GM12878 (cell line): ENCODE results near the gene NCOA6. TPM values are rescaled to one million over a fixed set of nuclear protein-coding genes. Genes with fewer than 3 reads are reported as not detected.
A peak's percentile ranks its signal among the peaks of the same experiment; 100 is the strongest.

ENCODE experiments used
- BCLAF1 ChIP-seq: fragments of 450-650 bp; IDR thresholded peaks from 2 replicates; pipeline ENCODE4 v1.6.1; 2017; ENCODE audit warnings: antibody characterized with exemption, mild to moderate bottlenecking, moderate library complexity
- BMI1 ChIP-seq: fragments of 450-650 bp; IDR thresholded peaks from 2 replicates; pipeline ENCODE4 v1.6.1; 2016; ENCODE audit warnings: mild to moderate bottlenecking, moderate library complexity, borderline replicate concordance
- ELK1 ChIP-seq: IDR thresholded peaks from 2 replicates; pipeline ENCODE4 v1.6.1; 2012; ENCODE audit warnings: low read depth, low read length, improper control_type of control experiment
- FOS ChIP-seq: IDR thresholded peaks from 3 replicates; pipeline ENCODE4 v1.6.1; 2011; ENCODE audit warnings: borderline replicate concordance; ENCODE audit not compliant: insufficient read length; ENCODE audit errors: extremely low read depth
- HCFC1 ChIP-seq: fragments of 150-350 bp; IDR thresholded peaks from 2 replicates; pipeline ENCODE4 v1.6.1; 2014; ENCODE audit warnings: low read length
- IKZF1 ChIP-seq: fragments of 450-650 bp; conservative IDR thresholded peaks from 2 replicates; pipeline ENCODE4 v1.6.1; 2017; ENCODE audit warnings: antibody characterized with exemption, mild to moderate bottlenecking
- JUNB ChIP-seq: IDR thresholded peaks from 2 replicates; pipeline ENCODE4 v1.6.1; 2016; ENCODE audit warnings: antibody characterized with exemption, mild to moderate bottlenecking
- MTA2 ChIP-seq: fragments of 450-650 bp; IDR thresholded peaks from 2 replicates; pipeline ENCODE4 v1.6.1; 2016; ENCODE audit warnings: low read depth, mild to moderate bottlenecking, moderate library complexity
- NFIC ChIP-seq: IDR thresholded peaks from 2 replicates; pipeline ENCODE4 v1.6.1; 2012; ENCODE audit warnings: low read depth, mild to moderate bottlenecking, inconsistent platforms, low read length, moderate library complexity
- POU2F2 ChIP-seq: IDR thresholded peaks from 3 replicates; pipeline ENCODE4 v1.6.1; 2011; ENCODE audit warnings: low read depth, mild to moderate bottlenecking, low read length, borderline replicate concordance
- RFX5 ChIP-seq: IDR thresholded peaks from 2 replicates; pipeline ENCODE4 v1.6.1; 2011; ENCODE audit warnings: low read depth, low read length, improper control_type of control experiment
- SRF ChIP-seq, 2 experiments: IDR thresholded peaks; 2 replicates each; pipeline ENCODE4 v1.6.1; 2011; ENCODE audit warnings: low read depth in 2 of 2, low read length in 2 of 2, mild to moderate bottlenecking in 1 of 2, moderate library complexity in 1 of 2
- STAT3 ChIP-seq: IDR thresholded peaks from 2 replicates; pipeline ENCODE4 v1.6.1; 2011; ENCODE audit warnings: low read depth, low read length, improper control_type of control experiment
- ZNF207 ChIP-seq: fragments of 450-650 bp; IDR thresholded peaks from 2 replicates; pipeline ENCODE4 v1.6.1; 2014; ENCODE audit warnings: antibody characterized with exemption, mild to moderate bottlenecking, borderline replicate concordance
- polyA plus RNA-seq, 11 experiments: library from polyadenylated mRNA; depleted of rRNA in 4 of 11; unstranded in 6 of 11; stranded (reverse) in 5 of 11; fragments of >200 nt; fragmentation: Nextera tagmentation in 4 of 11; fragmentation: Illumina TruSeq in 1 of 11; extraction: Ambion mirVana in 4 of 11; extraction: Trizol in 1 of 11; gene quantifications; 1 replicate in 1 of 11; 2 replicates in 10 of 11; pipeline versions ENCODE4 v1.2.1 to v1.2.3, GENCODE V29; 2011 to 2016; ENCODE audit warnings: inconsistent platforms in 2 of 11, missing spikeins in 2 of 11, low read depth in 1 of 11
- total RNA-seq, 4 experiments: library from RNA; depleted of rRNA in 3 of 4; stranded (reverse); fragments of >200 nt in 3 of 4; fragmentation: Illumina TruSeq in 1 of 4; extraction: Trizol in 1 of 4; gene quantifications; 2 replicates each; pipeline versions ENCODE4 v1.2.1 to v1.2.3, GENCODE V29; 2013 to 2021
- TF ChIP-seq, protein P1 (sequence below): IDR thresholded peaks from 2 replicates; pipeline ENCODE4 v1.6.1; 2012; ENCODE audit warnings: mild to moderate bottlenecking, low read depth, low read length
- TF ChIP-seq, protein P2 (sequence below): IDR thresholded peaks from 2 replicates; pipeline ENCODE4 v1.6.1; 2011; ENCODE audit warnings: low read depth, mild to moderate bottlenecking, low read length, moderate library complexity, borderline replicate concordance; ENCODE audit errors: extremely low read depth
- TF ChIP-seq, protein P3 (sequence below): fragments of 450-650 bp; IDR thresholded peaks from 2 replicates; pipeline ENCODE4 v1.6.1; 2017; ENCODE audit warnings: mild to moderate bottlenecking, moderate library complexity

The NCOA6 gene
- total and polyA plus RNA-seq, 10 of the 15 experiments (the other 5 are each of a cell fraction or from before 2014, with no cell fraction given) = 6.1 to 20.6 (median 12.6) TPM

GRCh38 chr20:34676642-34677373, 148.6 kb downstream of the NCOA6 start, which contains the start of gene PIGU (continued):
- TF ChIP-seq ELK1 (no peak), JUNB (no peak), BCLAF1 (no peak), STAT3 (no peak), FOS (no peak), BMI1 (no peak), ZNF207 (peak; percentile 82; the same call in 1 of the 2 replicates), NFIC (no peak), POU2F2 (peak; percentile 65; the same call in 1 of the 3 replicates), RFX5 (no peak), IKZF1 (peak; percentile 98), MTA2 (no peak), HCFC1 (peak; percentile 99), SRF (IDR thresholded peaks at IDR 0.05; ENCODE audit: low read depth in 2 of 2, low read length in 2 of 2) (peak in 1 of 2 experiments; percentile 88; a peak in 3 of 4 replicates)
- TF ChIP-seq, protein P1, sequence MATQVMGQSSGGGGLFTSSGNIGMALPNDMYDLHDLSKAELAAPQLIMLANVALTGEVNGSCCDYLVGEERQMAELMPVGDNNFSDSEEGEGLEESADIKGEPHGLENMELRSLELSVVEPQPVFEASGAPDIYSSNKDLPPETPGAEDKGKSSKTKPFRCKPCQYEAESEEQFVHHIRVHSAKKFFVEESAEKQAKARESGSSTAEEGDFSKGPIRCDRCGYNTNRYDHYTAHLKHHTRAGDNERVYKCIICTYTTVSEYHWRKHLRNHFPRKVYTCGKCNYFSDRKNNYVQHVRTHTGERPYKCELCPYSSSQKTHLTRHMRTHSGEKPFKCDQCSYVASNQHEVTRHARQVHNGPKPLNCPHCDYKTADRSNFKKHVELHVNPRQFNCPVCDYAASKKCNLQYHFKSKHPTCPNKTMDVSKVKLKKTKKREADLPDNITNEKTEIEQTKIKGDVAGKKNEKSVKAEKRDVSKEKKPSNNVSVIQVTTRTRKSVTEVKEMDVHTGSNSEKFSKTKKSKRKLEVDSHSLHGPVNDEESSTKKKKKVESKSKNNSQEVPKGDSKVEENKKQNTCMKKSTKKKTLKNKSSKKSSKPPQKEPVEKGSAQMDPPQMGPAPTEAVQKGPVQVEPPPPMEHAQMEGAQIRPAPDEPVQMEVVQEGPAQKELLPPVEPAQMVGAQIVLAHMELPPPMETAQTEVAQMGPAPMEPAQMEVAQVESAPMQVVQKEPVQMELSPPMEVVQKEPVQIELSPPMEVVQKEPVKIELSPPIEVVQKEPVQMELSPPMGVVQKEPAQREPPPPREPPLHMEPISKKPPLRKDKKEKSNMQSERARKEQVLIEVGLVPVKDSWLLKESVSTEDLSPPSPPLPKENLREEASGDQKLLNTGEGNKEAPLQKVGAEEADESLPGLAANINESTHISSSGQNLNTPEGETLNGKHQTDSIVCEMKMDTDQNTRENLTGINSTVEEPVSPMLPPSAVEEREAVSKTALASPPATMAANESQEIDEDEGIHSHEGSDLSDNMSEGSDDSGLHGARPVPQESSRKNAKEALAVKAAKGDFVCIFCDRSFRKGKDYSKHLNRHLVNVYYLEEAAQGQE = no peak
- TF ChIP-seq, protein P2, sequence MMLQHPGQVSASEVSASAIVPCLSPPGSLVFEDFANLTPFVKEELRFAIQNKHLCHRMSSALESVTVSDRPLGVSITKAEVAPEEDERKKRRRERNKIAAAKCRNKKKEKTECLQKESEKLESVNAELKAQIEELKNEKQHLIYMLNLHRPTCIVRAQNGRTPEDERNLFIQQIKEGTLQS = peak; percentile 87; the same call in 1 of the 2 replicates
- TF ChIP-seq, protein P3, sequence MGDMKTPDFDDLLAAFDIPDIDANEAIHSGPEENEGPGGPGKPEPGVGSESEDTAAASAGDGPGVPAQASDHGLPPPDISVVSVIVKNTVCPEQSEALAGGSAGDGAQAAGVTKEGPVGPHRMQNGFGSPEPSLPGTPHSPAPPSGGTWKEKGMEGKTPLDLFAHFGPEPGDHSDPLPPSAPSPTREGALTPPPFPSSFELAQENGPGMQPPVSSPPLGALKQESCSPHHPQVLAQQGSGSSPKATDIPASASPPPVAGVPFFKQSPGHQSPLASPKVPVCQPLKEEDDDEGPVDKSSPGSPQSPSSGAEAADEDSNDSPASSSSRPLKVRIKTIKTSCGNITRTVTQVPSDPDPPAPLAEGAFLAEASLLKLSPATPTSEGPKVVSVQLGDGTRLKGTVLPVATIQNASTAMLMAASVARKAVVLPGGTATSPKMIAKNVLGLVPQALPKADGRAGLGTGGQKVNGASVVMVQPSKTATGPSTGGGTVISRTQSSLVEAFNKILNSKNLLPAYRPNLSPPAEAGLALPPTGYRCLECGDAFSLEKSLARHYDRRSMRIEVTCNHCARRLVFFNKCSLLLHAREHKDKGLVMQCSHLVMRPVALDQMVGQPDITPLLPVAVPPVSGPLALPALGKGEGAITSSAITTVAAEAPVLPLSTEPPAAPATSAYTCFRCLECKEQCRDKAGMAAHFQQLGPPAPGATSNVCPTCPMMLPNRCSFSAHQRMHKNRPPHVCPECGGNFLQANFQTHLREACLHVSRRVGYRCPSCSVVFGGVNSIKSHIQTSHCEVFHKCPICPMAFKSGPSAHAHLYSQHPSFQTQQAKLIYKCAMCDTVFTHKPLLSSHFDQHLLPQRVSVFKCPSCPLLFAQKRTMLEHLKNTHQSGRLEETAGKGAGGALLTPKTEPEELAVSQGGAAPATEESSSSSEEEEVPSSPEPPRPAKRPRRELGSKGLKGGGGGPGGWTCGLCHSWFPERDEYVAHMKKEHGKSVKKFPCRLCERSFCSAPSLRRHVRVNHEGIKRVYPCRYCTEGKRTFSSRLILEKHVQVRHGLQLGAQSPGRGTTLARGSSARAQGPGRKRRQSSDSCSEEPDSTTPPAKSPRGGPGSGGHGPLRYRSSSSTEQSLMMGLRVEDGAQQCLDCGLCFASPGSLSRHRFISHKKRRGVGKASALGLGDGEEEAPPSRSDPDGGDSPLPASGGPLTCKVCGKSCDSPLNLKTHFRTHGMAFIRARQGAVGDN = no peak
